ENCODE measurements around the gene GRIN2A. TPM values are rescaled to one million over a fixed set of nuclear protein-coding genes. Genes with fewer than 3 reads are reported as not detected.

Gene GRIN2A
- total and polyA plus RNA-seq, 2 of the 13 experiments (the other 11 are each of a cell fraction or from before 2014, with no cell fraction given) = not detected

DNA sequence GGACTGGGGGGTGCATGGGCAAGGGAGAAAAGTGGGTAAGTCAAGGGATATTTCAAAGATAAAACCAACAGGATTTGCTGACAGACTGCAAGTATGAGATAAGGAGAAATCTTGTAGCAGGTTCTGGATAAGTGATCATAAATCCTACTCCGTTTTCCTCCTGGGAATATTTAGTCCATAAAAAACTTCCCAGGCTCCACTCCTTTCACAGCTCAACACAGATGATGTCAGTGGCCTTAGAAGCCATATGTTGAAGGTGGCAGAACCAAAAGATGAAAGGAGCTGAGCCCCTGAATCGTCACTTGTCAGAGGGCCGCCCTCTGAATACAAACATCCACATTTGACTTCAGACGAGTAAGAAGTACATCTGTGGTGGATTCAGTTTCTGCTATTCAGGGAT lies 71.7 kb downstream of the GRIN2A start:
- Histone ChIP-seq H3K4me3 (replicated peaks in 1 of 3; ENCODE audit: insufficient read depth in 1 of 3, low read depth in 2 of 3, low read length in 3 of 3) (no peak overlapping the region), H3K27ac (ENCODE audit: extremely low read length, insufficient read depth, low read length) (no peak overlapping the region), H4K20me1 (ENCODE audit: insufficient read depth, low read length) (no peaks in the 10 kb centered on the region), H3K9ac (ENCODE audit: insufficient read depth, low read depth, low read length) (no peak overlapping the region), H3K4me1 (ENCODE audit: insufficient read depth, low read length) (no peaks in the 10 kb centered on the region), H2AFZ (ENCODE audit: low read length) (no peak overlapping the region), H3K36me3 (replicated peaks in 1 of 2; ENCODE audit: control insufficient read depth in 1 of 2, insufficient read depth in 2 of 2, low read length in 2 of 2) (no peaks in the 10 kb centered on the region), H3K79me2 (ENCODE audit: insufficient read depth, low read length) (no peaks in the 10 kb centered on the region), H3K27me3 (ENCODE audit: control insufficient read depth in 1 of 2, insufficient read depth in 2 of 2, low read length in 2 of 2) (no peaks in the 10 kb centered on the region; a peak in 1 of 5 replicates), H3K4me2 (ENCODE audit: low read depth, low read length) (no peak overlapping the region), H3K9me3 (ENCODE audit: low read length) (no peaks in the 10 kb centered on the region)
- DNase-seq (ENCODE audit: low spot score) (no peak), ATAC-seq (no peak), FAIRE-seq (no peak)
- ChIA-PET POLR2A (no interaction called here), CTCF (ENCODE audit: low intra/inter-chr PET ratio, low total read pairs) (no interaction called here)
- intact Hi-C loops (cut with micrococcal nuclease; ENCODE audit: unreplicated experiment) = no loop called here
- 2% methylated on average over 4 of the region's 4 CpGs for WGBS (ENCODE audit: low lambda C conversion rate)
- in situ Hi-C loops (cut with HindIII; ENCODE audit: extremely low pct_ligation_motif_present, low pct_unique_long_range_greater_than_20kb) = no loop called here
- BruUV-seq (replicated peaks) = no TSS peak
- TF ChIP-seq ZFX (CRISPR knock-in tag; IDR thresholded peaks at IDR 0.05; ENCODE audit: low read depth) (no peak), ELF4 (CRISPR knock-in tag; IDR thresholded peaks at IDR 0.05; ENCODE audit: borderline replicate concordance) (no peak), KDM5B (CRISPR knock-in tag; IDR thresholded peaks at IDR 0.05; ENCODE audit: borderline replicate concordance) (no peak), PRPF4 (IDR thresholded peaks at IDR 0.05; ENCODE audit: low read depth, low read length, poor library complexity, severe bottlenecking) (no peak), ZNF550 (CRISPR knock-in tag; IDR thresholded peaks at IDR 0.05; ENCODE audit: borderline replicate concordance) (no peak), DR1 (CRISPR knock-in tag; IDR thresholded peaks at IDR 0.05) (no peak), ZNF619 (CRISPR knock-in tag; IDR thresholded peaks at IDR 0.05) (no peak), ZC3H13 (CRISPR knock-in tag; IDR thresholded peaks at IDR 0.05) (no peak), SP140L (CRISPR knock-in tag; IDR thresholded peaks at IDR 0.05; ENCODE audit: borderline replicate concordance) (no peak)
- TF ChIP-seq, protein P1, sequence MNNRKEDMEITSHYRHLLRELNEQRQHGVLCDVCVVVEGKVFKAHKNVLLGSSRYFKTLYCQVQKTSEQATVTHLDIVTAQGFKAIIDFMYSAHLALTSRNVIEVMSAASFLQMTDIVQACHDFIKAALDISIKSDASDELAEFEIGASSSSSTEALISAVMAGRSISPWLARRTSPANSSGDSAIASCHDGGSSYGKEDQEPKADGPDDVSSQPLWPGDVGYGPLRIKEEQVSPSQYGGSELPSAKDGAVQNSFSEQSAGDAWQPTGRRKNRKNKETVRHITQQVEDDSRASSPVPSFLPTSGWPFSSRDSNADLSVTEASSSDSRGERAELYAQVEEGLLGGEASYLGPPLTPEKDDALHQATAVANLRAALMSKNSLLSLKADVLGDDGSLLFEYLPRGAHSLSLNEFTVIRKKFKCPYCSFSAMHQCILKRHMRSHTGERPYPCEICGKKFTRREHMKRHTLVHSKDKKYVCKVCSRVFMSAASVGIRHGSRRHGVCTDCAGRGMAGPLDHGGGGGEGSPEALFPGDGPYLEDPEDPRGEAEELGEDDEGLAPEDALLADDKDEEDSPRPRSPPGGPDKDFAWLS (CRISPR knock-in tag; IDR thresholded peaks at IDR 0.05; ENCODE audit: borderline replicate concordance) = no peak
- TF ChIP-seq, protein P2, sequence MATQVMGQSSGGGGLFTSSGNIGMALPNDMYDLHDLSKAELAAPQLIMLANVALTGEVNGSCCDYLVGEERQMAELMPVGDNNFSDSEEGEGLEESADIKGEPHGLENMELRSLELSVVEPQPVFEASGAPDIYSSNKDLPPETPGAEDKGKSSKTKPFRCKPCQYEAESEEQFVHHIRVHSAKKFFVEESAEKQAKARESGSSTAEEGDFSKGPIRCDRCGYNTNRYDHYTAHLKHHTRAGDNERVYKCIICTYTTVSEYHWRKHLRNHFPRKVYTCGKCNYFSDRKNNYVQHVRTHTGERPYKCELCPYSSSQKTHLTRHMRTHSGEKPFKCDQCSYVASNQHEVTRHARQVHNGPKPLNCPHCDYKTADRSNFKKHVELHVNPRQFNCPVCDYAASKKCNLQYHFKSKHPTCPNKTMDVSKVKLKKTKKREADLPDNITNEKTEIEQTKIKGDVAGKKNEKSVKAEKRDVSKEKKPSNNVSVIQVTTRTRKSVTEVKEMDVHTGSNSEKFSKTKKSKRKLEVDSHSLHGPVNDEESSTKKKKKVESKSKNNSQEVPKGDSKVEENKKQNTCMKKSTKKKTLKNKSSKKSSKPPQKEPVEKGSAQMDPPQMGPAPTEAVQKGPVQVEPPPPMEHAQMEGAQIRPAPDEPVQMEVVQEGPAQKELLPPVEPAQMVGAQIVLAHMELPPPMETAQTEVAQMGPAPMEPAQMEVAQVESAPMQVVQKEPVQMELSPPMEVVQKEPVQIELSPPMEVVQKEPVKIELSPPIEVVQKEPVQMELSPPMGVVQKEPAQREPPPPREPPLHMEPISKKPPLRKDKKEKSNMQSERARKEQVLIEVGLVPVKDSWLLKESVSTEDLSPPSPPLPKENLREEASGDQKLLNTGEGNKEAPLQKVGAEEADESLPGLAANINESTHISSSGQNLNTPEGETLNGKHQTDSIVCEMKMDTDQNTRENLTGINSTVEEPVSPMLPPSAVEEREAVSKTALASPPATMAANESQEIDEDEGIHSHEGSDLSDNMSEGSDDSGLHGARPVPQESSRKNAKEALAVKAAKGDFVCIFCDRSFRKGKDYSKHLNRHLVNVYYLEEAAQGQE (IDR thresholded peaks at IDR 0.05; ENCODE audit: borderline replicate concordance in 1 of 2, low read depth in 1 of 2, low read length in 2 of 2) = no peak
- TF ChIP-seq, protein P3, sequence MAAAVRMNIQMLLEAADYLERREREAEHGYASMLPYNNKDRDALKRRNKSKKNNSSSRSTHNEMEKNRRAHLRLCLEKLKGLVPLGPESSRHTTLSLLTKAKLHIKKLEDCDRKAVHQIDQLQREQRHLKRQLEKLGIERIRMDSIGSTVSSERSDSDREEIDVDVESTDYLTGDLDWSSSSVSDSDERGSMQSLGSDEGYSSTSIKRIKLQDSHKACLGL (CRISPR knock-in tag; IDR thresholded peaks at IDR 0.05) = no peak
- TF ChIP-seq, protein P4, sequence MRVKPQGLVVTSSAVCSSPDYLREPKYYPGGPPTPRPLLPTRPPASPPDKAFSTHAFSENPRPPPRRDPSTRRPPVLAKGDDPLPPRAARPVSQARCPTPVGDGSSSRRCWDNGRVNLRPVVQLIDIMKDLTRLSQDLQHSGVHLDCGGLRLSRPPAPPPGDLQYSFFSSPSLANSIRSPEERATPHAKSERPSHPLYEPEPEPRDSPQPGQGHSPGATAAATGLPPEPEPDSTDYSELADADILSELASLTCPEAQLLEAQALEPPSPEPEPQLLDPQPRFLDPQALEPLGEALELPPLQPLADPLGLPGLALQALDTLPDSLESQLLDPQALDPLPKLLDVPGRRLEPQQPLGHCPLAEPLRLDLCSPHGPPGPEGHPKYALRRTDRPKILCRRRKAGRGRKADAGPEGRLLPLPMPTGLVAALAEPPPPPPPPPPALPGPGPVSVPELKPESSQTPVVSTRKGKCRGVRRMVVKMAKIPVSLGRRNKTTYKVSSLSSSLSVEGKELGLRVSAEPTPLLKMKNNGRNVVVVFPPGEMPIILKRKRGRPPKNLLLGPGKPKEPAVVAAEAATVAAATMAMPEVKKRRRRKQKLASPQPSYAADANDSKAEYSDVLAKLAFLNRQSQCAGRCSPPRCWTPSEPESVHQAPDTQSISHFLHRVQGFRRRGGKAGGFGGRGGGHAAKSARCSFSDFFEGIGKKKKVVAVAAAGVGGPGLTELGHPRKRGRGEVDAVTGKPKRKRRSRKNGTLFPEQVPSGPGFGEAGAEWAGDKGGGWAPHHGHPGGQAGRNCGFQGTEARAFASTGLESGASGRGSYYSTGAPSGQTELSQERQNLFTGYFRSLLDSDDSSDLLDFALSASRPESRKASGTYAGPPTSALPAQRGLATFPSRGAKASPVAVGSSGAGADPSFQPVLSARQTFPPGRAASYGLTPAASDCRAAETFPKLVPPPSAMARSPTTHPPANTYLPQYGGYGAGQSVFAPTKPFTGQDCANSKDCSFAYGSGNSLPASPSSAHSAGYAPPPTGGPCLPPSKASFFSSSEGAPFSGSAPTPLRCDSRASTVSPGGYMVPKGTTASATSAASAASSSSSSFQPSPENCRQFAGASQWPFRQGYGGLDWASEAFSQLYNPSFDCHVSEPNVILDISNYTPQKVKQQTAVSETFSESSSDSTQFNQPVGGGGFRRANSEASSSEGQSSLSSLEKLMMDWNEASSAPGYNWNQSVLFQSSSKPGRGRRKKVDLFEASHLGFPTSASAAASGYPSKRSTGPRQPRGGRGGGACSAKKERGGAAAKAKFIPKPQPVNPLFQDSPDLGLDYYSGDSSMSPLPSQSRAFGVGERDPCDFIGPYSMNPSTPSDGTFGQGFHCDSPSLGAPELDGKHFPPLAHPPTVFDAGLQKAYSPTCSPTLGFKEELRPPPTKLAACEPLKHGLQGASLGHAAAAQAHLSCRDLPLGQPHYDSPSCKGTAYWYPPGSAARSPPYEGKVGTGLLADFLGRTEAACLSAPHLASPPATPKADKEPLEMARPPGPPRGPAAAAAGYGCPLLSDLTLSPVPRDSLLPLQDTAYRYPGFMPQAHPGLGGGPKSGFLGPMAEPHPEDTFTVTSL (CRISPR knock-in tag; IDR thresholded peaks at IDR 0.05; ENCODE audit: borderline replicate concordance) = no peak

All from HepG2 (cell line).